ENCODE results near the gene DNAJA3. TPM values are rescaled to one million over a fixed set of nuclear protein-coding genes. Genes with fewer than 3 reads are reported as not detected.

The DNAJA3 gene
- total RNA-seq, 1 experiment from 2014 or later: 93.3 TPM

DNA sequence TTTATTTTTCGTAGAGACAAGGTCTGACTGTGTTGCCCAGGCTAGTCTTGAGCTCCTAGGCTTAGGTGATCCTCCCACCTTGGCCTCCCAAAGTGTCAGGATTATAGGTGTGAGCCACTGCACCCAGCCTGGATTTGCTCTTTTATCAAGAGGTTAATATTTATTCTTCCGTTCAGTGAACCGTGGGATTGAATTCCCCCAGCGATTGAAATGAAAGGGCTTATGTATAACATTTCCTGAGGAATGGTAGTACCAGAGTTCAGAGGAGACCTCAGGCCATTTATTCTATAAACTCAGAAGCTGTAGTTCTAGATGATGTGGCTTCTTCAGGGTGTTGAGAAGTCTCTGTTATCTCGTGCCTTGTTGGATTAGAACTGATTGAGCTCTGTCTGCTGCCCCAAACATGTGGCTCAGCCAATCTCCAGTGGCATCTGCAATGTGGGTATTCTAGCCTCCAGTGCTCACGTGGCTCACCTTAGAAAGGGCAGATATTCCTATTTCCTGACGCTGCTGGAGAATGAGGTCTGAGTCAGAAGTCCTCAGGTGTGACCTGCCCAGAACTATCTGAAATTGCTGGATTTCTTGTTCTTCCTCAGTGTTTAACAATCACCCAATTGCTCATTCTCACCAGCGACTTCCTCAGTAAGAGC, 73.0 kb downstream of the DNAJA3 start:
- ATAC-seq: no peak

DNA sequence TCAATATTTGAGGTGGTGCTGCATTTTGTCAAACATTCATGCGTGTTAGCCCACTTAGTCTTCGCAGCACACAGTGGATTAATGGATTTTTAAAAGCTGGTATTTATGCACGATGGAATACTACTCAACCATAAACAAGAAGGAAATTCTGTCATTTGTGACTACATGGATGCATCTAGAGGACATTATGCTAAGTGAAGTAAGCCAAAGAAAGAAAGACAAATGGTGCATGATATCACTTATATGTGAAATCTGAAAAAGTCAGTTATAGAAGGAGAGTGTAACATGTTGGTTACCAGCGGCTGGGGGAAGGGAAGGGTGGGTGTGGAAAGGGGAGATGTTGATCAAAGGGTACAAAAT, 73.5 kb downstream of the DNAJA3 start:
- Histone ChIP-seq H2AFZ (ENCODE audit: low read depth, low read length, poor library complexity, severe bottlenecking) (no peak overlapping the region), H3K9ac (ENCODE audit: low read length) (peak overlapping the region; percentile 28), H3K9me2 (ENCODE audit: insufficient read depth) (no peaks in the 10 kb centered on the region), H3K4me1 (ENCODE audit: control insufficient read depth in 1 of 2, insufficient read depth in 2 of 2, low read length in 2 of 2) (peaks cover 53 to 75% of the 10 kb centered on the region in 2 experiments), H3K27ac (ENCODE audit: low read depth, low read length) (no peak overlapping the region), H3K9me3 (ENCODE audit: control insufficient read depth in 1 of 2, insufficient read depth in 1 of 2, low read depth in 1 of 2, low read length in 2 of 2) (no peaks in the 10 kb centered on the region), H3K4me3 (replicated peaks in 1 of 2; ENCODE audit: low read depth in 1 of 2, low read length in 2 of 2) (no peak overlapping the region), H3K79me2 (ENCODE audit: insufficient read depth, low read length) (peaks cover 91% of the 10 kb centered on the region), H3K27me3 (ENCODE audit: insufficient read depth, low read length) (no peaks in the 10 kb centered on the region), H3K4me2 (ENCODE audit: low read length) (peak overlapping the region; percentile 57), H3K36me3 (ENCODE audit: control insufficient read depth in 1 of 2, insufficient read depth in 2 of 2, low read length in 2 of 2) (peaks cover 0 to 6% of the 10 kb centered on the region in 2 experiments; a peak in 2 of 4 replicates), H4K20me1 (ENCODE audit: insufficient read depth) (peaks cover 4% of the 10 kb centered on the region; the same call in 1 of the 2 replicates)
- DNase-seq (ENCODE audit: low read depth, low spot score) (no peak), ATAC-seq (no peak)
- CTCF ChIA-PET: no interaction called here
- intact Hi-C loops (cut with micrococcal nuclease): no loop called here
- POLR2A ChIA-PET: no interaction called here
- RAD21 ChIA-PET (ENCODE audit: low non-redundant PET in 1 of 2, low total read pairs in 2 of 2, uncharacterized antibody in 2 of 2, unreplicated experiment in 2 of 2): no interaction called here
- BruUV-seq (replicated peaks): no TSS peak
- TF ChIP-seq, protein P1, sequence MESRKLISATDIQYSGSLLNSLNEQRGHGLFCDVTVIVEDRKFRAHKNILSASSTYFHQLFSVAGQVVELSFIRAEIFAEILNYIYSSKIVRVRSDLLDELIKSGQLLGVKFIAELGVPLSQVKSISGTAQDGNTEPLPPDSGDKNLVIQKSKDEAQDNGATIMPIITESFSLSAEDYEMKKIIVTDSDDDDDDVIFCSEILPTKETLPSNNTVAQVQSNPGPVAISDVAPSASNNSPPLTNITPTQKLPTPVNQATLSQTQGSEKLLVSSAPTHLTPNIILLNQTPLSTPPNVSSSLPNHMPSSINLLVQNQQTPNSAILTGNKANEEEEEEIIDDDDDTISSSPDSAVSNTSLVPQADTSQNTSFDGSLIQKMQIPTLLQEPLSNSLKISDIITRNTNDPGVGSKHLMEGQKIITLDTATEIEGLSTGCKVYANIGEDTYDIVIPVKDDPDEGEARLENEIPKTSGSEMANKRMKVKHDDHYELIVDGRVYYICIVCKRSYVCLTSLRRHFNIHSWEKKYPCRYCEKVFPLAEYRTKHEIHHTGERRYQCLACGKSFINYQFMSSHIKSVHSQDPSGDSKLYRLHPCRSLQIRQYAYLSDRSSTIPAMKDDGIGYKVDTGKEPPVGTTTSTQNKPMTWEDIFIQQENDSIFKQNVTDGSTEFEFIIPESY (IDR thresholded peaks at IDR 0.05; ENCODE audit: extremely low read depth, insufficient replicate concordance, low read length): no peak
- no peak for TF ChIP-seq POLR2A (IDR thresholded peaks at IDR 0.05; ENCODE audit: borderline replicate concordance, extremely low read depth, insufficient read depth, insufficient read length)
- no peak for TF ChIP-seq ZFX (IDR thresholded peaks at IDR 0.05)
- no peak for TF ChIP-seq EZH2phosphoT487 (IDR thresholded peaks at IDR 0.05; ENCODE audit: borderline replicate concordance)
- TF ChIP-seq EGR1 (IDR thresholded peaks at IDR 0.05; ENCODE audit: low read depth): no peak
- no peak for TF ChIP-seq YY1 (IDR thresholded peaks at IDR 0.05; ENCODE audit: extremely low read depth, insufficient replicate concordance, low read depth, low read length)
- no peak for TF ChIP-seq ELF1 (IDR thresholded peaks at IDR 0.05; ENCODE audit: borderline replicate concordance, low read depth)
- no peak for TF ChIP-seq SP1 (IDR thresholded peaks at IDR 0.05; ENCODE audit: low read depth)
- TF ChIP-seq SRF (IDR thresholded peaks at IDR 0.05; ENCODE audit: low read depth): no peak
- TF ChIP-seq ZNF274 (IDR thresholded peaks at IDR 0.05; ENCODE audit: low read depth, low read length): no peak
- TF ChIP-seq, protein P2, sequence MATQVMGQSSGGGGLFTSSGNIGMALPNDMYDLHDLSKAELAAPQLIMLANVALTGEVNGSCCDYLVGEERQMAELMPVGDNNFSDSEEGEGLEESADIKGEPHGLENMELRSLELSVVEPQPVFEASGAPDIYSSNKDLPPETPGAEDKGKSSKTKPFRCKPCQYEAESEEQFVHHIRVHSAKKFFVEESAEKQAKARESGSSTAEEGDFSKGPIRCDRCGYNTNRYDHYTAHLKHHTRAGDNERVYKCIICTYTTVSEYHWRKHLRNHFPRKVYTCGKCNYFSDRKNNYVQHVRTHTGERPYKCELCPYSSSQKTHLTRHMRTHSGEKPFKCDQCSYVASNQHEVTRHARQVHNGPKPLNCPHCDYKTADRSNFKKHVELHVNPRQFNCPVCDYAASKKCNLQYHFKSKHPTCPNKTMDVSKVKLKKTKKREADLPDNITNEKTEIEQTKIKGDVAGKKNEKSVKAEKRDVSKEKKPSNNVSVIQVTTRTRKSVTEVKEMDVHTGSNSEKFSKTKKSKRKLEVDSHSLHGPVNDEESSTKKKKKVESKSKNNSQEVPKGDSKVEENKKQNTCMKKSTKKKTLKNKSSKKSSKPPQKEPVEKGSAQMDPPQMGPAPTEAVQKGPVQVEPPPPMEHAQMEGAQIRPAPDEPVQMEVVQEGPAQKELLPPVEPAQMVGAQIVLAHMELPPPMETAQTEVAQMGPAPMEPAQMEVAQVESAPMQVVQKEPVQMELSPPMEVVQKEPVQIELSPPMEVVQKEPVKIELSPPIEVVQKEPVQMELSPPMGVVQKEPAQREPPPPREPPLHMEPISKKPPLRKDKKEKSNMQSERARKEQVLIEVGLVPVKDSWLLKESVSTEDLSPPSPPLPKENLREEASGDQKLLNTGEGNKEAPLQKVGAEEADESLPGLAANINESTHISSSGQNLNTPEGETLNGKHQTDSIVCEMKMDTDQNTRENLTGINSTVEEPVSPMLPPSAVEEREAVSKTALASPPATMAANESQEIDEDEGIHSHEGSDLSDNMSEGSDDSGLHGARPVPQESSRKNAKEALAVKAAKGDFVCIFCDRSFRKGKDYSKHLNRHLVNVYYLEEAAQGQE (IDR thresholded peaks at IDR 0.05; ENCODE audit: low read depth): no peak

More for the DNA sequence above, 73.0 kb downstream of the DNAJA3 start:
- Histone ChIP-seq H3K4me1 (ENCODE audit: control insufficient read depth in 1 of 2, insufficient read depth in 2 of 2, low read length in 2 of 2) (peaks cover 56 to 80% of the 10 kb centered on the region in 2 experiments), H3K9me3 (ENCODE audit: control insufficient read depth in 1 of 2, insufficient read depth in 1 of 2, low read depth in 1 of 2, low read length in 2 of 2) (no peaks in the 10 kb centered on the region), H3K36me3 (ENCODE audit: control insufficient read depth in 1 of 2, insufficient read depth in 2 of 2, low read length in 2 of 2) (peaks cover 0 to 6% of the 10 kb centered on the region in 2 experiments; a peak in 2 of 4 replicates), H3K9ac (ENCODE audit: low read length) (peak overlapping the region; percentile 28), H3K4me2 (ENCODE audit: low read length) (peak overlapping the region; percentile 57), H4K20me1 (ENCODE audit: insufficient read depth) (peaks cover 4% of the 10 kb centered on the region; the same call in 1 of the 2 replicates), H3K27me3 (ENCODE audit: insufficient read depth, low read length) (no peaks in the 10 kb centered on the region), H3K79me2 (ENCODE audit: insufficient read depth, low read length) (peaks cover 90% of the 10 kb centered on the region), H2AFZ (ENCODE audit: low read depth, low read length, poor library complexity, severe bottlenecking) (no peak overlapping the region), H3K27ac (ENCODE audit: low read depth, low read length) (no peak overlapping the region), H3K4me3 (replicated peaks in 1 of 2; ENCODE audit: low read depth in 1 of 2, low read length in 2 of 2) (no peak overlapping the region), H3K9me2 (ENCODE audit: insufficient read depth) (no peaks in the 10 kb centered on the region)
- no TSS peak for BruUV-seq (replicated peaks)
- ChIA-PET POLR2A (no interaction called here), CTCF (no interaction called here), RAD21 (ENCODE audit: low non-redundant PET in 1 of 2, low total read pairs in 2 of 2, uncharacterized antibody in 2 of 2, unreplicated experiment in 2 of 2) (no interaction called here)
- TF ChIP-seq ZNF274 (IDR thresholded peaks at IDR 0.05; ENCODE audit: low read depth, low read length) (no peak), EGR1 (IDR thresholded peaks at IDR 0.05; ENCODE audit: low read depth) (no peak), TCF7L2 (IDR thresholded peaks at IDR 0.05; ENCODE audit: borderline replicate concordance, extremely low read depth, insufficient read depth, insufficient read length) (no peak), POLR2AphosphoS5 (IDR thresholded peaks at IDR 0.05; ENCODE audit: low read depth, low read length) (no peak), ATF3 (IDR thresholded peaks at IDR 0.05) (no peak), SIN3A (IDR thresholded peaks at IDR 0.05; ENCODE audit: low read depth) (no peak), FOSL1 (IDR thresholded peaks at IDR 0.05; ENCODE audit: low read depth) (no peak)
- intact Hi-C loops (cut with micrococcal nuclease): no loop called here
- no peak for DNase-seq (ENCODE audit: low read depth, low spot score)
